ENCODE data around the gene ASB3.

ASB3 gene

GRCh38 chr2:53641290-53641689, 145.5 kb downstream of the ASB3 start:
- no peak for DNase-seq

GRCh38 chr2:53640466-53640865, 146.3 kb downstream of the ASB3 start:
- no peak for DNase-seq

GRCh38 chr2:53636596-53636995, 150.2 kb downstream of the ASB3 start:
- no peak for DNase-seq

GRCh38 chr2:53636109-53636508, 150.6 kb downstream of the ASB3 start:
- no peak for DNase-seq

GRCh38 chr2:53635694-53636093, 151.1 kb downstream of the ASB3 start:
- no peak for DNase-seq

GRCh38 chr2:53633441-53633840, 153.3 kb downstream of the ASB3 start:
- no peak for DNase-seq

GRCh38 chr2:53632714-53633113, 154.0 kb downstream of the ASB3 start:
- no peak for DNase-seq

GRCh38 chr2:53632126-53632460, 154.7 kb downstream of the ASB3 start:
- no peak for DNase-seq

- no peak for DNase-seq
Measured at GRCh38 chr2:53631313-53632125, 155.2 kb downstream of the ASB3 start.

- DNase-seq: no peak
Measured at GRCh38 chr2:53630026-53630606, 156.6 kb downstream of the ASB3 start.

GRCh38 chr2:53629501-53629900, 157.3 kb downstream of the ASB3 start:
- DNase-seq: no peak

- DNase-seq: no peak
Measured at GRCh38 chr2:53629001-53629400, 157.8 kb downstream of the ASB3 start.

GRCh38 chr2:53622141-53622540, 164.6 kb downstream of the ASB3 start:
- no peak for DNase-seq

GRCh38 chr2:53620981-53621380, 165.8 kb downstream of the ASB3 start:
- no peak for DNase-seq

All from NCI-H1092 (cell line).